OCI-LY1 (cell line): ENCODE data around the gene POLDIP2.
A peak's percentile ranks its signal among the peaks of the same experiment; 100 is the strongest.

Experiments used
- H2AFZ ChIP-seq: fragments of 200-600 bp; sonication (generic), shearing (Covaris generic); 2 replicates; pipeline ENCODE4 v1.6.0; 2014; ENCODE audit warnings: antibody characterized with exemption, mild to moderate bottlenecking, low read length
- H3F3A ChIP-seq: fragments of 200-600 bp; sonication (generic), shearing (Covaris generic); 2 replicates; pipeline ENCODE4 v1.6.0; 2014; ENCODE audit warnings: mild to moderate bottlenecking, antibody characterized with exemption, low read length, moderate library complexity; ENCODE audit not compliant: insufficient read depth
- H3K27ac ChIP-seq: fragments of 200-600 bp; sonication (generic); 2 replicates; pipeline ENCODE4 v1.5.1; 2014; ENCODE audit warnings: low read length, mixed run types, mild to moderate bottlenecking, low read depth; ENCODE audit not compliant: poor library complexity, severe bottlenecking
- H3K27me3 ChIP-seq: fragments of 200-600 bp; sonication (generic); 2 replicates; pipeline ENCODE4 v1.6.0; 2014; ENCODE audit warnings: antibody characterized with exemption, mild to moderate bottlenecking, low read length, moderate library complexity; ENCODE audit not compliant: insufficient read depth
- H3K36me3 ChIP-seq: fragments of 200-600 bp; sonication (generic); 2 replicates; pipeline ENCODE4 v1.6.1; 2014; ENCODE audit warnings: mild to moderate bottlenecking, antibody characterized with exemption, low read length, moderate library complexity, mixed read lengths; ENCODE audit not compliant: insufficient read depth
- H3K4me1 ChIP-seq: fragments of 200-600 bp; sonication (generic); 2 replicates; pipeline ENCODE4 v1.5.1; 2014; ENCODE audit warnings: mild to moderate bottlenecking, low read length, moderate library complexity; ENCODE audit not compliant: insufficient read depth, severe bottlenecking
- H3K4me2 ChIP-seq: fragments of 200-600 bp; sonication (generic), shearing (Covaris generic); 2 replicates; pipeline ENCODE4 v1.6.1; 2014; ENCODE audit warnings: low read length
- H3K4me3 ChIP-seq: fragments of 200-600 bp; sonication (generic); 2 replicates; pipeline ENCODE4 v1.5.1; 2014; ENCODE audit warnings: low read length, low read depth, mild to moderate bottlenecking, mixed read lengths; ENCODE audit not compliant: poor library complexity, severe bottlenecking
- H3K79me2 ChIP-seq: fragments of 200-600 bp; shearing (Covaris generic); 2 replicates; pipeline ENCODE4 v1.6.1; 2016; ENCODE audit warnings: mixed run types, low read length, mixed read lengths; ENCODE audit not compliant: insufficient read depth
- H3K9ac ChIP-seq: fragments of 200-600 bp; sonication (generic), shearing (Covaris generic); 2 replicates; pipeline ENCODE4 v1.6.1; 2014; ENCODE audit warnings: mild to moderate bottlenecking, low read length, mixed read lengths
- H3K9me2 ChIP-seq: fragments of 200-600 bp; sonication (generic), shearing (Covaris generic); 2 replicates; pipeline ENCODE4 v1.6.1; 2014; ENCODE audit warnings: low read depth, mild to moderate bottlenecking, low read length, mixed read lengths
- H3K9me3 ChIP-seq: fragments of 200-600 bp; shearing (Covaris generic); 2 replicates; pipeline ENCODE4 v1.6.1; 2014; ENCODE audit warnings: low read length, mixed read lengths
- H4K20me1 ChIP-seq: fragments of 200-600 bp; sonication (generic), shearing (Covaris generic); 2 replicates; pipeline ENCODE4 v1.6.0; 2016; ENCODE audit warnings: mild to moderate bottlenecking, low read length; ENCODE audit not compliant: insufficient read depth
- EZH2 ChIP-seq: fragments of 200-600 bp; sonication (generic), shearing (Covaris generic); IDR thresholded peaks from 2 replicates; pipeline ENCODE4 v1.8.0; 2017; ENCODE audit warnings: borderline replicate concordance, mixed run types, mild to moderate bottlenecking, antibody characterized with exemption, low read length, moderate library complexity, mixed read lengths
- TF ChIP-seq, protein P1 (sequence below): fragments of 200-600 bp; sonication (generic), shearing (Covaris generic); IDR thresholded peaks from 2 replicates; pipeline ENCODE4 v1.5.1; 2017; ENCODE audit warnings: mild to moderate bottlenecking, antibody characterized with exemption, low read length, moderate library complexity, mixed read lengths

POLDIP2 gene

DNA sequence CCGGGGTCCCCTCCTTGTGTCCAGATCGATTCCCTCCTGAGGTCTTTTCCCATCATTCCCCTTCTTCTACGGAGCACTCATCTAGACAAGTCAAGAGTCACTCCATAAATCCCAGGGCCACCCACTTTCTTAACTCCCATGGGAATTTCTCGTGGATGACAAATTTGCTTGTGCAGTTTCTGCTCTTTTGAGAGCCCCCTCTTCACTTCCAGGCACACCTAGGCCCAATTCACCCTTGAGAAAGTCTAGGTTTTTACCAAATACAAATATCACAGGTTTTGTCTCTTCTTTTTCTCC is 522 bp upstream of the POLDIP2 start:
- Histone ChIP-seq H3K79me2 (peaks cover 20% of the 10 kb centered on the region), H3F3A (no peaks in the 10 kb centered on the region), H3K4me3 (peak overlapping the region; percentile 99), H3K4me1 (peaks cover 25% of the 10 kb centered on the region), H3K27me3 (no peaks in the 10 kb centered on the region), H3K9me2 (no peaks in the 10 kb centered on the region), H3K9me3 (no peaks in the 10 kb centered on the region), H3K4me2 (peak overlapping the region; percentile 94), H4K20me1 (no peaks in the 10 kb centered on the region), H2AFZ (no peak overlapping the region), H3K36me3 (peaks cover 57% of the 10 kb centered on the region), H3K9ac (peak overlapping the region; percentile 99), H3K27ac (no peak overlapping the region)
- no peak for TF ChIP-seq EZH2
- TF ChIP-seq, protein P1, sequence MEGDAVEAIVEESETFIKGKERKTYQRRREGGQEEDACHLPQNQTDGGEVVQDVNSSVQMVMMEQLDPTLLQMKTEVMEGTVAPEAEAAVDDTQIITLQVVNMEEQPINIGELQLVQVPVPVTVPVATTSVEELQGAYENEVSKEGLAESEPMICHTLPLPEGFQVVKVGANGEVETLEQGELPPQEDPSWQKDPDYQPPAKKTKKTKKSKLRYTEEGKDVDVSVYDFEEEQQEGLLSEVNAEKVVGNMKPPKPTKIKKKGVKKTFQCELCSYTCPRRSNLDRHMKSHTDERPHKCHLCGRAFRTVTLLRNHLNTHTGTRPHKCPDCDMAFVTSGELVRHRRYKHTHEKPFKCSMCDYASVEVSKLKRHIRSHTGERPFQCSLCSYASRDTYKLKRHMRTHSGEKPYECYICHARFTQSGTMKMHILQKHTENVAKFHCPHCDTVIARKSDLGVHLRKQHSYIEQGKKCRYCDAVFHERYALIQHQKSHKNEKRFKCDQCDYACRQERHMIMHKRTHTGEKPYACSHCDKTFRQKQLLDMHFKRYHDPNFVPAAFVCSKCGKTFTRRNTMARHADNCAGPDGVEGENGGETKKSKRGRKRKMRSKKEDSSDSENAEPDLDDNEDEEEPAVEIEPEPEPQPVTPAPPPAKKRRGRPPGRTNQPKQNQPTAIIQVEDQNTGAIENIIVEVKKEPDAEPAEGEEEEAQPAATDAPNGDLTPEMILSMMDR, result no peak

- no peak for TF ChIP-seq EZH2
- TF ChIP-seq, protein P1, result no peak
- no peaks in the 10 kb centered on the region for H3F3A ChIP-seq
- peaks cover 98% of the 10 kb centered on the region for H3K36me3 ChIP-seq
Observed at GRCh38 chr17:28350271-28350670, 7.1 kb downstream of the POLDIP2 start.

DNA sequence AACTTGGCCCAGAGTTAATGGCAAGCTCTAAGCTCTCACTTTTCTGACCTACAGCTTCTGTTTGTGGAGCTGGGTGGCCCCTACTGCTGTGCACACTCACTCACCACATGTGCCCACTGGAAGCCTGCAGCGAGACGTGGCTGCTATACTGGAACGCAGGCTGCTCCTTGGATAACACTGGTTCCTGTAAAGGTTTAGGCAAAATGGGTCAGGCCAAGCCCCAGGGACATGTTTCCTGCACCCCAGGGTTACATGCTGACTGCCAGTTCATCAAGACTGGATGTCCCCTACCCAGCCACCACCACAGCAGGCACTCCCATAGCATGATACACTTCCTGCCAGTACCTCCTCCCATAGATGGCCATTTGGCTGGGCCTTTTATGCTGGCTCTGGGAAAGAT is 8.3 kb downstream of the POLDIP2 start:
- no peaks in the 10 kb centered on the region for H3K9me3 ChIP-seq
- no peak overlapping the region for H3K4me2 ChIP-seq
- no peaks in the 10 kb centered on the region for H4K20me1 ChIP-seq
- no peak overlapping the region for H2AFZ ChIP-seq
- H3K27me3 ChIP-seq, result no peaks in the 10 kb centered on the region
- TF ChIP-seq, protein P1, result no peak
- no peak for TF ChIP-seq EZH2
- H3K9ac ChIP-seq, result no peak overlapping the region
- H3F3A ChIP-seq, result no peaks in the 10 kb centered on the region
- no peak overlapping the region for H3K27ac ChIP-seq
- H3K9me2 ChIP-seq, result no peaks in the 10 kb centered on the region
- no peak overlapping the region for H3K4me3 ChIP-seq
- H3K36me3 ChIP-seq, result peaks cover 97% of the 10 kb centered on the region
- no peaks in the 10 kb centered on the region for H3K79me2 ChIP-seq
- peaks cover 6% of the 10 kb centered on the region for H3K4me1 ChIP-seq

More at GRCh38 chr17:28350271-28350670, 7.1 kb downstream of the POLDIP2 start:
- H4K20me1 ChIP-seq, result no peaks in the 10 kb centered on the region
- H3K9me2 ChIP-seq, result no peaks in the 10 kb centered on the region
- H3K4me3 ChIP-seq, result no peak overlapping the region
- H3K79me2 ChIP-seq, result no peaks in the 10 kb centered on the region
- no peak overlapping the region for H3K9ac ChIP-seq
- H3K27ac ChIP-seq, result no peak overlapping the region
- no peak overlapping the region for H3K4me2 ChIP-seq
- no peaks in the 10 kb centered on the region for H3K4me1 ChIP-seq
- H3K27me3 ChIP-seq, result no peaks in the 10 kb centered on the region
- no peak overlapping the region for H2AFZ ChIP-seq
- no peaks in the 10 kb centered on the region for H3K9me3 ChIP-seq
